K562 (cell line): ENCODE data around the gene HNRNPA3. TPM values are rescaled to one million over a fixed set of nuclear protein-coding genes. Genes with fewer than 3 reads are reported as not detected.
A peak's percentile ranks its signal among the peaks of the same experiment; 100 is the strongest.

Experiments
- BCLAF1 ChIP-seq, 2 experiments: fragments of 450-650 bp in 1 of 2; IDR thresholded peaks; 2 replicates each; pipeline ENCODE4 v1.6.1; 2011 to 2017; ENCODE audit warnings: low read depth in 2 of 2, antibody characterized with exemption in 1 of 2, borderline replicate concordance in 1 of 2, low read length in 1 of 2, mild to moderate bottlenecking in 1 of 2, mixed read lengths in 1 of 2; ENCODE audit not compliant: control insufficient read depth in 1 of 2
- CAMTA2 ChIP-seq: fragments of 250-450 bp; sonication (Bioruptor Pico); conservative IDR thresholded peaks from 2 replicates; pipeline ENCODE4 v1.5.1; 2022
- DLX4 ChIP-seq: fragments of 250-450 bp; sonication (Bioruptor Pico); IDR thresholded peaks from 2 replicates; pipeline ENCODE4 v1.6.1; 2021; ENCODE audit warnings: mild to moderate bottlenecking
- HNRNPUL1 ChIP-seq: fragments of 200-400 bp; formaldehyde crosslinking; IDR thresholded peaks from 2 replicates; pipeline ENCODE4 v1.6.1; 2017; ENCODE audit warnings: low read length
- KDM4B ChIP-seq, 2 experiments: fragments of 450-650 bp in 1 of 2; sonication (generic) in 1 of 2; IDR thresholded peaks; 2 replicates each; pipeline ENCODE4 v1.6.1; 2016 to 2017; ENCODE audit warnings: borderline replicate concordance in 2 of 2, antibody characterized with exemption in 1 of 2, low read depth in 1 of 2, mild to moderate bottlenecking in 1 of 2
- NELFE ChIP-seq: IDR thresholded peaks from 2 replicates; pipeline ENCODE4 v1.6.1; 2011; ENCODE audit warnings: mild to moderate bottlenecking; ENCODE audit not compliant: insufficient read depth, insufficient read length
- NONO ChIP-seq, 2 experiments: fragments of 200-400 bp in 1 of 2; fragments of 450-650 bp in 1 of 2; formaldehyde crosslinking in 1 of 2; IDR thresholded peaks; 2 replicates each; pipeline ENCODE4 v1.6.1; 2017; ENCODE audit warnings: low read depth in 2 of 2, mild to moderate bottlenecking in 2 of 2, moderate library complexity in 2 of 2, low read length in 1 of 2
- PCBP1 ChIP-seq: fragments of 200-400 bp; formaldehyde crosslinking; IDR thresholded peaks from 2 replicates; pipeline ENCODE4 v1.6.1; 2018; ENCODE audit warnings: mild to moderate bottlenecking, low read depth, low read length; ENCODE audit not compliant: poor library complexity, severe bottlenecking
- POLR2B ChIP-seq: fragments of 450-650 bp; IDR thresholded peaks from 2 replicates; pipeline ENCODE4 v1.6.1; 2018; ENCODE audit warnings: low read depth; ENCODE audit not compliant: partially characterized antibody
- SIRT6 ChIP-seq: IDR thresholded peaks from one replicate; pipeline ENCODE4 v1.6.1; 2012; ENCODE audit warnings: low read depth, mild to moderate bottlenecking, control low read depth, inconsistent platforms, low read length, moderate library complexity
- polyA plus RNA-seq, 8 experiments: library from polyadenylated mRNA; depleted of rRNA in 4 of 8; stranded (reverse) in 5 of 8; unstranded in 3 of 8; fragments of >200 nt; fragmentation: Nextera tagmentation in 2 of 8; fragmentation: Illumina TruSeq in 1 of 8; extraction: Ambion mirVana in 2 of 8; extraction: Trizol in 1 of 8; gene quantifications; 2 replicates each; pipeline versions ENCODE4 v1.2.1 to v1.2.3, GENCODE V29; 2011 to 2014; ENCODE audit warnings: inconsistent platforms in 1 of 8, missing spikeins in 1 of 8
- total RNA-seq, 7 experiments: library from RNA; depleted of rRNA in 6 of 7; stranded (reverse); fragments of >200 nt in 6 of 7; fragmentation: Illumina TruSeq in 2 of 7; extraction: Trizol in 2 of 7; gene quantifications; 2 replicates each; pipeline versions ENCODE4 v1.2.1 to v1.2.3, GENCODE V29; 2011 to 2021; ENCODE audit warnings: low replicate concordance in 1 of 7
- TF ChIP-seq, protein P1 (sequence below): IDR thresholded peaks from 2 replicates; pipeline ENCODE4 v1.6.1; 2011; ENCODE audit warnings: borderline replicate concordance, low read depth, mild to moderate bottlenecking, moderate library complexity, low read length; ENCODE audit not compliant: insufficient read depth, poor library complexity, severe bottlenecking
- TF ChIP-seq, protein P2 (sequence below), 2 experiments: fragments of 200-800 bp in 1 of 2; sonication (Bioruptor generic) in 1 of 2; sonication (generic) in 1 of 2; formaldehyde crosslinking in 1 of 2; IDR thresholded peaks in 1 of 2; conservative IDR thresholded peaks in 1 of 2; 2 replicates each; pipeline versions ENCODE4 v1.5.0 to v1.6.1; 2016 to 2020; ENCODE audit warnings: missing compliant biosample characterization in 1 of 2, missing genetic modification characterization in 1 of 2, missing genetic modification reagents in 1 of 2

The HNRNPA3 gene
- total and polyA plus RNA-seq, 9 of the 15 experiments (the other 6 are each of a cell fraction or from before 2014, with no cell fraction given), result 72.8 to 428 (median 192) TPM

DNA sequence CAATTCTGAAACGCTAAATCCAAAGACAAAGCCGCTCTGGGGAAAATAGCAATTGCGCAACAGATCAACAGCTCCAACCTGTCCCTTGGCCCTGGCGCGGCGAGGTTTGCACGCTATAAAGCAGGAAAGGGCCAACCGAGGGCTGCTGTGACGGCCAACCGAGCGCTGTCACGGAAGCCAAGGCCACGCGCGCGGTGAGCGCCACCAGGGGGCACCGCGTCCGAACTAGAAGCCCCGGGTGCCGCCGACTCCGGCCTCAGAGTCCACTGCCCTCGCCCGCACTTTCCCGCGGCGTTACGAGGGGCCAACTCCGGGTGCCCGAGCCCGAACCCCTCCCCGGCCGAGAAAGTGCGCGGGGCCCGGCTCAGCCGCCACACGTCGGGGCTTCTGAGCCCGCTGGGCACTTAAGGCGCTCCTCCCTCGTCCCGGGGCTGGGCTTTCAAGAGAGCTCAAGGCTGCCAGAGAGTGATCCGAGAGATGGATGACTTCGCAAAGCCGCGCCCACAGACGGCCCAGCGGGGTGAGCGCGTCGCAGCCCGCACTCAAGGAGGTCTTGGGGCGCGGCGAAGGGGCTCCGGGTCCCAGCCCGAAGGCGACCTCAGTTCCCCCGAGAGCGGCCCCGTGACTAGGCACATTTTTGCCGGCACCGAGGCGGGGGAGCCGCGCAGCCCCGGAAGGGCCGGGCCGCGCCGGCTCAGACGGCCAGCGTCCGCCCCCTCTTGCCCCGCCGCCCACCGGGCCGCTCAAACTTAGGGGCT lies 51.0 kb downstream of the HNRNPA3 start (continued):
- TF ChIP-seq, protein P1, sequence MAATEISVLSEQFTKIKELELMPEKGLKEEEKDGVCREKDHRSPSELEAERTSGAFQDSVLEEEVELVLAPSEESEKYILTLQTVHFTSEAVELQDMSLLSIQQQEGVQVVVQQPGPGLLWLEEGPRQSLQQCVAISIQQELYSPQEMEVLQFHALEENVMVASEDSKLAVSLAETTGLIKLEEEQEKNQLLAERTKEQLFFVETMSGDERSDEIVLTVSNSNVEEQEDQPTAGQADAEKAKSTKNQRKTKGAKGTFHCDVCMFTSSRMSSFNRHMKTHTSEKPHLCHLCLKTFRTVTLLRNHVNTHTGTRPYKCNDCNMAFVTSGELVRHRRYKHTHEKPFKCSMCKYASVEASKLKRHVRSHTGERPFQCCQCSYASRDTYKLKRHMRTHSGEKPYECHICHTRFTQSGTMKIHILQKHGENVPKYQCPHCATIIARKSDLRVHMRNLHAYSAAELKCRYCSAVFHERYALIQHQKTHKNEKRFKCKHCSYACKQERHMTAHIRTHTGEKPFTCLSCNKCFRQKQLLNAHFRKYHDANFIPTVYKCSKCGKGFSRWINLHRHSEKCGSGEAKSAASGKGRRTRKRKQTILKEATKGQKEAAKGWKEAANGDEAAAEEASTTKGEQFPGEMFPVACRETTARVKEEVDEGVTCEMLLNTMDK, result peak; percentile 100
- peak in 1 of 2 experiments; percentile 75; a peak in 1 of 4 replicates for TF ChIP-seq KDM4B (IDR thresholded peaks at IDR 0.05; ENCODE audit: borderline replicate concordance in 2 of 2, low read depth in 1 of 2)
- no peak for TF ChIP-seq DLX4 (CRISPR knock-in tag)
- TF ChIP-seq BCLAF1 (IDR thresholded peaks at IDR 0.05; ENCODE audit: borderline replicate concordance in 1 of 2, control insufficient read depth in 1 of 2, low read depth in 2 of 2, low read length in 1 of 2), result peak in 1 of 2 experiments; percentile 94; a peak in 2 of 4 replicates
- no peak for TF ChIP-seq NELFE
- peak; percentile 48; the same call in 1 of the 2 replicates for TF ChIP-seq CAMTA2 (CRISPR knock-in tag)
- TF ChIP-seq SIRT6, result no peak
- TF ChIP-seq HNRNPUL1, result no peak
- peak; percentile 74 for TF ChIP-seq POLR2B
- peak in 1 of 2 experiments; percentile 91; a peak in 2 of 4 replicates for TF ChIP-seq NONO (IDR thresholded peaks at IDR 0.05; ENCODE audit: low read depth in 2 of 2, low read length in 1 of 2)
- peak; percentile 48 for TF ChIP-seq PCBP1
- TF ChIP-seq, protein P2, sequence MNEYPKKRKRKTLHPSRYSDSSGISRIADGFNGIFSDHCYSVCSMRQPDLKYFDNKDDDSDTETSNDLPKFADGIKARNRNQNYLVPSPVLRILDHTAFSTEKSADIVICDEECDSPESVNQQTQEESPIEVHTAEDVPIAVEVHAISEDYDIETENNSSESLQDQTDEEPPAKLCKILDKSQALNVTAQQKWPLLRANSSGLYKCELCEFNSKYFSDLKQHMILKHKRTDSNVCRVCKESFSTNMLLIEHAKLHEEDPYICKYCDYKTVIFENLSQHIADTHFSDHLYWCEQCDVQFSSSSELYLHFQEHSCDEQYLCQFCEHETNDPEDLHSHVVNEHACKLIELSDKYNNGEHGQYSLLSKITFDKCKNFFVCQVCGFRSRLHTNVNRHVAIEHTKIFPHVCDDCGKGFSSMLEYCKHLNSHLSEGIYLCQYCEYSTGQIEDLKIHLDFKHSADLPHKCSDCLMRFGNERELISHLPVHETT (CRISPR knock-in tag; conservative IDR thresholded peaks at IDR 0.05 in 1 of 2, IDR thresholded peaks at IDR 0.05 in 1 of 2), result peak in 1 of 2 experiments; percentile 87; a peak in 1 of 4 replicates
